HCT116 (cell line): ENCODE measurements around the gene YIPF3.

Experiments used
- POLR2AphosphoS5 ChIP-seq: IDR thresholded peaks from 2 replicates; pipeline ENCODE4 v1.6.1; 2011; ENCODE audit warnings: mild to moderate bottlenecking, low read depth, low read length, moderate library complexity
- SIN3A ChIP-seq: IDR thresholded peaks from 2 replicates; pipeline ENCODE4 v1.6.1; 2012; ENCODE audit warnings: low read depth

DNA sequence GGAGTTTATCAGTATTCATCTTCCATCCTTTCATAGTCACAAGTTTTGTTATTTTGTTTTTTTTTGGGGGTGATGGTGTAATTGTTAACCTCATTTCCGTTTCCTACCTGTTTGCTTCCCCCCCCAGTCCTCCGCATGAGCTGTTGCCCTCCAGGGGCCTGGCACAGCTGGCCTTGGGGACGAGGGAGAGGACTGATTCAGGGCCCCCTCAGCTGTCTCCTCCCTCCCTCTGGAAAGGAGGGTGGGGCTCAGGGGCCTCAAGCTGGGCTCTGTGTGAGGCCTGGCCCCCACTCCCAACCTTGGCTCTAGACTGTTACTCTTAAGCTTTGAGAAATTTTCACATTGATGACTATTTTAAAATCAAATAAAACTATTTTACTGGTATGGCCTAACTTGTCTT lies 10.6 kb downstream of the YIPF3 start:
- TF ChIP-seq POLR2AphosphoS5 (no peak), SIN3A (no peak)
